Measurements from ENCODE around the gene UBL3. TPM values are rescaled to one million over a fixed set of nuclear protein-coding genes. Genes with fewer than 3 reads are reported as not detected.

UBL3 gene
- total RNA-seq, 1 experiment from 2014 or later = 13.8 TPM

GRCh38 chr13:29886446-29886845 is 36.0 kb upstream of the UBL3 start:
- Mint-ChIP-seq H3K4me1 (ENCODE audit: low read depth, unreplicated experiment) (no peaks in the 10 kb centered on the region), H3K9me3 (ENCODE audit: low read depth, unreplicated experiment) (no peaks in the 10 kb centered on the region), H3K27me3 (ENCODE audit: unreplicated experiment) (no peaks in the 10 kb centered on the region), H3K4me3 (ENCODE audit: low read depth, unreplicated experiment) (no peak overlapping the region), H3K27ac (ENCODE audit: unreplicated experiment) (no peak overlapping the region), H3K36me3 (ENCODE audit: insufficient read depth, unreplicated experiment) (no peaks in the 10 kb centered on the region)
- CTCF ChIA-PET = interaction anchor here (0.7 kb wide), 1 partner anchor 280 kb away, joined by 3 read pairs; no protein-coding TSS in a partner anchor
- intact Hi-C loops (cut with micrococcal nuclease; ENCODE audit: unreplicated experiment) = no loop called here
- DNase-seq = no peak
- BruUV-seq (replicated peaks) = no TSS peak
- no peak for TF ChIP-seq CTCF (IDR thresholded peaks at IDR 0.05; ENCODE audit: unreplicated experiment)

GRCh38 chr13:29885989-29886388 is 35.6 kb upstream of the UBL3 start:
- H3K27ac Mint-ChIP-seq (ENCODE audit: unreplicated experiment) = no peak overlapping the region
- CTCF ChIA-PET = interaction anchor here (0.7 kb wide), 1 partner anchor 280 kb away, joined by 3 read pairs; no protein-coding TSS in a partner anchor
- intact Hi-C loops (cut with micrococcal nuclease; ENCODE audit: unreplicated experiment) = no loop called here
- no peaks in the 10 kb centered on the region for H3K9me3 Mint-ChIP-seq (ENCODE audit: low read depth, unreplicated experiment)
- no peak overlapping the region for H3K4me3 Mint-ChIP-seq (ENCODE audit: low read depth, unreplicated experiment)
- H3K36me3 Mint-ChIP-seq (ENCODE audit: insufficient read depth, unreplicated experiment) = no peaks in the 10 kb centered on the region
- BruUV-seq (replicated peaks) = no TSS peak
- no peak for DNase-seq
- H3K27me3 Mint-ChIP-seq (ENCODE audit: unreplicated experiment) = no peaks in the 10 kb centered on the region
- no peak for TF ChIP-seq CTCF (IDR thresholded peaks at IDR 0.05; ENCODE audit: unreplicated experiment)
- no peaks in the 10 kb centered on the region for H3K4me1 Mint-ChIP-seq (ENCODE audit: low read depth, unreplicated experiment)

GRCh38 chr13:29884671-29885430 is 34.4 kb upstream of the UBL3 start:
- BruUV-seq (replicated peaks) = no TSS peak

GRCh38 chr13:29883941-29884518 is 33.6 kb upstream of the UBL3 start:
- no peaks in the 10 kb centered on the region for H3K4me1 Mint-ChIP-seq (ENCODE audit: low read depth, unreplicated experiment)
- no peak overlapping the region for H3K4me3 Mint-ChIP-seq (ENCODE audit: low read depth, unreplicated experiment)
- CTCF ChIA-PET = interaction anchor here (0.6 to 1.4 kb wide), 3 partner anchors 18 to 40 kb away, joined by 3 to 4 read pairs (median 3); partner anchors contain the start of gene UBL3
- no peak overlapping the region for H3K27ac Mint-ChIP-seq (ENCODE audit: unreplicated experiment)
- BruUV-seq (replicated peaks) = no TSS peak
- no peaks in the 10 kb centered on the region for H3K36me3 Mint-ChIP-seq (ENCODE audit: insufficient read depth, unreplicated experiment)
- intact Hi-C loops (cut with micrococcal nuclease; ENCODE audit: unreplicated experiment) = no loop called here
- H3K27me3 Mint-ChIP-seq (ENCODE audit: unreplicated experiment) = no peaks in the 10 kb centered on the region
- TF ChIP-seq CTCF (IDR thresholded peaks at IDR 0.05; ENCODE audit: unreplicated experiment) = no peak
- DNase-seq = no peak
- no peaks in the 10 kb centered on the region for H3K9me3 Mint-ChIP-seq (ENCODE audit: low read depth, unreplicated experiment)

More at GRCh38 chr13:29884671-29885430, 34.4 kb upstream of the UBL3 start:
- TF ChIP-seq CTCF (IDR thresholded peaks at IDR 0.05; ENCODE audit: unreplicated experiment) = no peak
- no peak for DNase-seq
- H3K9me3 Mint-ChIP-seq (ENCODE audit: low read depth, unreplicated experiment) = no peaks in the 10 kb centered on the region
- CTCF ChIA-PET = interaction anchor here (0.6 to 1.4 kb wide), 4 partner anchors 18 to 58 kb away, joined by 3 to 4 read pairs (median 3); partner anchors contain the start of gene UBL3
- H3K36me3 Mint-ChIP-seq (ENCODE audit: insufficient read depth, unreplicated experiment) = no peaks in the 10 kb centered on the region
- H3K4me3 Mint-ChIP-seq (ENCODE audit: low read depth, unreplicated experiment) = no peak overlapping the region
- intact Hi-C loops (cut with micrococcal nuclease; ENCODE audit: unreplicated experiment) = no loop called here
- H3K4me1 Mint-ChIP-seq (ENCODE audit: low read depth, unreplicated experiment) = no peaks in the 10 kb centered on the region
- no peaks in the 10 kb centered on the region for H3K27me3 Mint-ChIP-seq (ENCODE audit: unreplicated experiment)
- no peak overlapping the region for H3K27ac Mint-ChIP-seq (ENCODE audit: unreplicated experiment)
